IMR-90 (cell line): ENCODE results near the gene KLHL7. TPM values are rescaled to one million over a fixed set of nuclear protein-coding genes. Genes with fewer than 3 reads are reported as not detected.

Experiments
- ATAC-seq: fragments of 200-7000 bp; cut with Tn5 transposase; 2 replicates; pipeline ENCODE4 v1.9.1; 2020; ENCODE audit warnings: low read depth, mild to moderate bottlenecking, moderate library complexity
- BruUV-seq: library from RNA; stranded (reverse); fragments of 400-500 nt; replicated peaks from 2 replicates; lab custom pipeline; 2021; lab: Mats Ljungman, UMichigan
- CTCF ChIA-PET: fragments of 300-600 bp; formaldehyde crosslinking; extraction: SDS; loops from one replicate; lab custom pipeline; 2021; ENCODE audit warnings: antibody characterized with exemption; lab: Yijun Ruan, JAX
- POLR2A ChIA-PET: fragments of 300-600 bp; sonication (Branson Sonifier 250); formaldehyde crosslinking; loops from one replicate; lab custom pipeline; 2022; ENCODE audit warnings: antibody characterized with exemption; ENCODE audit not compliant: unreplicated experiment; lab: Charles Lee
- DNase-seq: peaks from one replicate; pipeline ENCODE4 v3.0.0; 2013
- H2AFZ ChIP-seq: replicated peaks from 2 replicates; pipeline ENCODE3; 2013; ENCODE audit warnings: low read length, mild to moderate bottlenecking; ENCODE audit not compliant: poor library complexity
- H2AK5ac ChIP-seq: 2 replicates; pipeline ENCODE4 v1.6.1; 2013; ENCODE audit warnings: low read depth, low read length, inconsistent platforms
- H2AK9ac ChIP-seq: replicated peaks from 2 replicates; pipeline ENCODE3; 2013; ENCODE audit warnings: mild to moderate bottlenecking, low read depth, low read length, moderate library complexity; ENCODE audit not compliant: poor library complexity
- H2BK120ac ChIP-seq: 2 replicates; pipeline ENCODE4 v1.6.1; 2013; ENCODE audit warnings: low read depth, low read length, inconsistent platforms
- H2BK15ac ChIP-seq: 3 replicates; pipeline ENCODE4 v1.6.1; 2013; ENCODE audit warnings: low read depth, low read length, inconsistent platforms
- H2BK20ac ChIP-seq: 2 replicates; pipeline ENCODE4 v1.6.1; 2013; ENCODE audit warnings: low read depth, mild to moderate bottlenecking, inconsistent platforms, low read length, moderate library complexity
- H2BK5ac ChIP-seq: 2 replicates; pipeline ENCODE4 v1.6.1; 2013; ENCODE audit warnings: mild to moderate bottlenecking, low read depth, low read length, inconsistent platforms; ENCODE audit not compliant: poor library complexity, severe bottlenecking
- H3K14ac ChIP-seq: replicated peaks from 2 replicates; pipeline ENCODE4 v1.6.1; 2013; ENCODE audit warnings: low read depth, low read length, inconsistent platforms
- H3K18ac ChIP-seq: 2 replicates; pipeline ENCODE4 v1.6.1; 2013; ENCODE audit warnings: low read depth, low read length, control low read depth
- H3K23ac ChIP-seq: 2 replicates; pipeline ENCODE4 v1.6.1; 2013; ENCODE audit warnings: low read depth, low read length, inconsistent platforms
- H3K27ac ChIP-seq: 2 replicates; pipeline ENCODE4 v1.5.1; 2013; ENCODE audit warnings: mild to moderate bottlenecking, control low read depth, low read length; ENCODE audit not compliant: insufficient read depth
- H3K27me3 ChIP-seq: 2 replicates; pipeline ENCODE4 v1.6.1; 2013; ENCODE audit warnings: low read length; ENCODE audit not compliant: control insufficient read depth, insufficient read depth
- H3K36me3 ChIP-seq: 2 replicates; pipeline ENCODE4 v1.6.1; 2013; ENCODE audit warnings: low read length, mixed read lengths; ENCODE audit not compliant: control insufficient read depth, insufficient read depth
- H3K4ac ChIP-seq: 2 replicates; pipeline ENCODE4 v1.6.1; 2013; ENCODE audit warnings: low read depth, low read length, inconsistent platforms
- H3K4me1 ChIP-seq: 2 replicates; pipeline ENCODE4 v1.6.1; 2013; ENCODE audit warnings: low read length, mixed read lengths; ENCODE audit not compliant: control insufficient read depth, insufficient read depth
- H3K4me2 ChIP-seq: 2 replicates; pipeline ENCODE4 v1.6.1; 2013; ENCODE audit warnings: low read depth, mild to moderate bottlenecking, control low read depth, low read length, moderate library complexity
- H3K4me3 ChIP-seq: 2 replicates; pipeline ENCODE4 v1.5.1; 2013; ENCODE audit warnings: low read depth, mild to moderate bottlenecking, control low read depth, low read length, moderate library complexity; ENCODE audit not compliant: insufficient read depth
- H3K56ac ChIP-seq: 2 replicates; pipeline ENCODE4 v1.6.1; 2013; ENCODE audit warnings: low read length, inconsistent platforms; ENCODE audit not compliant: insufficient read depth; ENCODE audit errors: extremely low read depth
- H3K79me1 ChIP-seq, 2 experiments: 2 replicates each; pipeline ENCODE4 v1.6.1; 2013; ENCODE audit warnings: low read length in 2 of 2, inconsistent platforms in 1 of 2, low read depth in 1 of 2
- H3K9ac ChIP-seq: 2 replicates; pipeline ENCODE4 v1.6.1; 2013; ENCODE audit warnings: low read depth, low read length, control low read depth
- H3K9me1 ChIP-seq: 2 replicates; pipeline ENCODE4 v1.6.1; 2013; ENCODE audit warnings: low read length, inconsistent platforms; ENCODE audit not compliant: insufficient read depth
- H3K9me3 ChIP-seq: 2 replicates; pipeline ENCODE4 v1.6.1; 2013; ENCODE audit warnings: low read length; ENCODE audit not compliant: control insufficient read depth, insufficient read depth
- H4K20me1 ChIP-seq: 2 replicates; pipeline ENCODE4 v1.6.1; 2013; ENCODE audit warnings: low read length, inconsistent platforms; ENCODE audit not compliant: insufficient read depth
- H4K5ac ChIP-seq: 2 replicates; pipeline ENCODE4 v1.6.1; 2013; ENCODE audit warnings: mild to moderate bottlenecking, low read depth, low read length, control low read depth
- H4K8ac ChIP-seq, 2 experiments: 2 replicates each; pipeline ENCODE4 v1.6.1; 2013; ENCODE audit warnings: low read depth in 2 of 2, low read length in 2 of 2, control low read depth in 1 of 2, inconsistent platforms in 1 of 2
- H4K91ac ChIP-seq: 2 replicates; pipeline ENCODE4 v1.6.1; 2013; ENCODE audit warnings: low read depth, low read length, inconsistent platforms; ENCODE audit not compliant: insufficient read depth
- CHD1 ChIP-seq: IDR thresholded peaks from 2 replicates; pipeline ENCODE4 v1.6.1; 2012; ENCODE audit warnings: low read depth, low read length, improper control_type of control experiment
- ELK1 ChIP-seq: fragments of 150-350 bp; IDR thresholded peaks from 2 replicates; pipeline ENCODE4 v1.6.1; 2016; ENCODE audit warnings: low read depth, mild to moderate bottlenecking, low read length, moderate library complexity, borderline replicate concordance
- FOS ChIP-seq: fragments of 150-350 bp; IDR thresholded peaks from 2 replicates; pipeline ENCODE4 v1.6.1; 2016; ENCODE audit warnings: low read depth, low read length
- MAFK ChIP-seq: IDR thresholded peaks from 2 replicates; pipeline ENCODE4 v1.6.1; 2012; ENCODE audit warnings: low read depth, low read length, improper control_type of control experiment
- NFE2L2 ChIP-seq: fragments of 150-350 bp; IDR thresholded peaks from 2 replicates; pipeline ENCODE4 v1.6.1; 2016; ENCODE audit warnings: low read depth, mild to moderate bottlenecking, low read length
- RCOR1 ChIP-seq: IDR thresholded peaks from 2 replicates; pipeline ENCODE4 v1.6.1; 2012; ENCODE audit warnings: mild to moderate bottlenecking, low read length, improper control_type of control experiment; ENCODE audit not compliant: insufficient replicate concordance
- RFX5 ChIP-seq: IDR thresholded peaks from 2 replicates; pipeline ENCODE4 v1.8.0; 2012; ENCODE audit warnings: low read depth, mild to moderate bottlenecking, low read length, moderate library complexity
- USF2 ChIP-seq: fragments of 150-350 bp; IDR thresholded peaks from 2 replicates; pipeline ENCODE4 v1.6.1; 2017; ENCODE audit warnings: mild to moderate bottlenecking, antibody characterized with exemption, low read length, low read depth
- WGBS, 2 experiments: methylation state at CpG; one replicate each; pipeline versions ENCODE4 v1.1.5 to v1.1.7; 2013; ENCODE audit warnings: missing lambda C conversion rate in 2 of 2; ENCODE audit not compliant: insufficient read length in 1 of 2; ENCODE audit errors: extremely low coverage in 2 of 2; 5-methylcytosine and 5-hydroxymethylcytosine counted together
- dilution Hi-C: fragments of 300-500 bp; cut with HindIII; formaldehyde crosslinking; loops from one replicate; pipeline ENCODE4 v1.14.3; 2018; ENCODE audit warnings: low sequenced_read_pairs; ENCODE audit not compliant: unreplicated experiment
- in situ Hi-C: fragments of 300-500 bp; cut with MboI; formaldehyde crosslinking; loops from 3 replicates; pipeline ENCODE4 v1.14.3; 2019; ENCODE audit warnings: low sequenced_read_pairs, inconsistent platforms, mixed read lengths
- intact Hi-C: fragments of 100-400 bp; cut with micrococcal nuclease; formaldehyde crosslinking; loops from 2 replicates; pipeline ENCODE4 v1.10.0; 2022
- polyA plus RNA-seq, 3 experiments: library from polyadenylated mRNA; depleted of rRNA; stranded (reverse); fragments of >200 nt; gene quantifications; 2 replicates each; pipeline ENCODE4 v1.2.3, GENCODE V29; 2012; ENCODE audit warnings: low replicate concordance in 1 of 3
- total RNA-seq: library from RNA; depleted of rRNA; stranded (reverse); fragments of >200 nt; gene quantifications from 2 replicates; pipeline ENCODE4 v1.2.3, GENCODE V29; 2012
- TF ChIP-seq, protein P1 (sequence below): conservative IDR thresholded peaks from 2 replicates; pipeline ENCODE4 v1.5.1; 2012; ENCODE audit warnings: mild to moderate bottlenecking, low read depth, low read length, improper control_type of control experiment

Gene KLHL7
- total and polyA plus RNA-seq, 2 of the 4 experiments (the other 2 are of a cell fraction): 24.6 to 29.2 TPM

- H2BK20ac ChIP-seq: no peak overlapping the region
- DNase-seq (no peak), ATAC-seq (no peak)
- no peak overlapping the region for H2BK15ac ChIP-seq
- no peak overlapping the region for H3K27ac ChIP-seq
- H3K9me3 ChIP-seq: peaks cover 2% of the 10 kb centered on the region; the same call in 1 of the 2 replicates
- H2AK9ac ChIP-seq: no peak overlapping the region
- no peaks in the 10 kb centered on the region for H3K9me1 ChIP-seq
- H3K4me2 ChIP-seq: no peak overlapping the region
- H3K4me1 ChIP-seq: no peaks in the 10 kb centered on the region
- no peak overlapping the region for H3K14ac ChIP-seq
- no peak overlapping the region for H2AK5ac ChIP-seq
- no peak overlapping the region for H3K4ac ChIP-seq
- ChIA-PET CTCF (no interaction called here), POLR2A (no interaction called here)
- no peak overlapping the region for H3K4me3 ChIP-seq
- no peaks in the 10 kb centered on the region for H3K79me1 ChIP-seq
- dilution Hi-C loops (no loop called here), intact Hi-C loops (no loop called here), in situ Hi-C loops (no loop called here)
- H2BK5ac ChIP-seq: no peak overlapping the region
- no peak overlapping the region for H4K91ac ChIP-seq
- BruUV-seq: no TSS peak
- H3K23ac ChIP-seq: no peak overlapping the region
- 0 out of 2 replicates have a peak, but pooled peaks cover 5% of the 10 kb centered on the region for H3K36me3 ChIP-seq
- H2BK120ac ChIP-seq: no peak overlapping the region
- no peak overlapping the region for H3K9ac ChIP-seq
- no peak overlapping the region for H3K56ac ChIP-seq
- no peaks in the 10 kb centered on the region for H4K20me1 ChIP-seq
- H2AFZ ChIP-seq: no peak overlapping the region
- no peak overlapping the region for H3K18ac ChIP-seq
- no peak overlapping the region for H4K5ac ChIP-seq
- H3K27me3 ChIP-seq: no peaks in the 10 kb centered on the region; the same call in 1 of the 2 replicates
- no peak overlapping the region for H4K8ac ChIP-seq
- TF ChIP-seq, protein P1, sequence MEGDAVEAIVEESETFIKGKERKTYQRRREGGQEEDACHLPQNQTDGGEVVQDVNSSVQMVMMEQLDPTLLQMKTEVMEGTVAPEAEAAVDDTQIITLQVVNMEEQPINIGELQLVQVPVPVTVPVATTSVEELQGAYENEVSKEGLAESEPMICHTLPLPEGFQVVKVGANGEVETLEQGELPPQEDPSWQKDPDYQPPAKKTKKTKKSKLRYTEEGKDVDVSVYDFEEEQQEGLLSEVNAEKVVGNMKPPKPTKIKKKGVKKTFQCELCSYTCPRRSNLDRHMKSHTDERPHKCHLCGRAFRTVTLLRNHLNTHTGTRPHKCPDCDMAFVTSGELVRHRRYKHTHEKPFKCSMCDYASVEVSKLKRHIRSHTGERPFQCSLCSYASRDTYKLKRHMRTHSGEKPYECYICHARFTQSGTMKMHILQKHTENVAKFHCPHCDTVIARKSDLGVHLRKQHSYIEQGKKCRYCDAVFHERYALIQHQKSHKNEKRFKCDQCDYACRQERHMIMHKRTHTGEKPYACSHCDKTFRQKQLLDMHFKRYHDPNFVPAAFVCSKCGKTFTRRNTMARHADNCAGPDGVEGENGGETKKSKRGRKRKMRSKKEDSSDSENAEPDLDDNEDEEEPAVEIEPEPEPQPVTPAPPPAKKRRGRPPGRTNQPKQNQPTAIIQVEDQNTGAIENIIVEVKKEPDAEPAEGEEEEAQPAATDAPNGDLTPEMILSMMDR: no peak
- TF ChIP-seq MAFK (no peak), RFX5 (no peak), NFE2L2 (no peak), RCOR1 (no peak), FOS (no peak), ELK1 (no peak), CHD1 (no peak), USF2 (no peak)
- WGBS, 2 experiments: no CpG with 5 or more reads among the region's 2 CpGs
These were observed 100.0 kb downstream of the KLHL7 start for GRCh38 chr7:23205577-23205908.
